ENCODE results near the gene RAB3C. TPM values are rescaled to one million over a fixed set of nuclear protein-coding genes. Genes with fewer than 3 reads are reported as not detected.

RAB3C gene
- total RNA-seq, 1 experiment from 2014 or later: not detected

DNA sequence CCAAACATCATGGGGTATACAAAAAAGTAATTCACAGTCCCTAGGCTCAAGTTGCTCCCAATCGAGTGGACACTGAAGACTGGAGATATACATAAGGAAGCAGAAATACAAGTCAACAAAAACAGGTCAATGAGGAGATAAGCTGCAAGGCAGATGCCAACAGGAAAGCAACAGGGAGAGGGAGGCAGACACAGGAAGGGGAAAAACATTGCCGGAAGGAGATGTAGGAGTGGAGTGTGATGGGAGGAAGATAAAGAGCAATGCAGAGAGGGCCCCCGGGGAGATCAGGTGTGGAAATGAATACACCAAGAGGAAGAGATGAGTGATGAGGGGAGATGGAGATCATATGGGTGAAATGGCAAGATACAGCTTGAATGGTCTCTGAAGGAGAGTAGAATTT, 243.0 kb downstream of the RAB3C start:
- DNase-seq (ENCODE audit: low read depth): no peak

- DNase-seq (ENCODE audit: low read depth): no peak
Observed at GRCh38 chr5:58827463-58827862, 244.6 kb downstream of the RAB3C start.

DNA sequence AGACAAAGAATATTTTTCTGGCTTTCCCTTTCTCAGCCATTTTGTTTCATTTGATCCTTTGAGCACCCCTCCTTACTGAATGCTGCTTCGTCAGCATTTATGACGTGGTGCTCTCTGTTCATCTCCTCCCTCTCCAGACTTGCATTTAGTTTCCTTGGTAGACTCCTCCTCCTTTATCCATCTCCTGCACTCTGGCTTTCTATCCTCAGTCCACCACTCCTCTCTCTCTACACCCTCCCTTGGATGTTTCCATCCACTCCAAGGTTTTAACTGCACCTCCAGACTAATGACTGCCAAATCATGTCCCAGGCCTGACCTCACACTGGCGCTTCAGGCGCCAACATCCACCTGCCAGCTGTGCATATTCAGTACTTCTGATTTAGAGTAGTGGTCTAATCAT, 245.4 kb downstream of the RAB3C start:
- DNase-seq (ENCODE audit: low read depth): no peak

GRCh38 chr5:58834242-58835225, 251.7 kb downstream of the RAB3C start:
- no peak for DNase-seq (ENCODE audit: low read depth)

DNA sequence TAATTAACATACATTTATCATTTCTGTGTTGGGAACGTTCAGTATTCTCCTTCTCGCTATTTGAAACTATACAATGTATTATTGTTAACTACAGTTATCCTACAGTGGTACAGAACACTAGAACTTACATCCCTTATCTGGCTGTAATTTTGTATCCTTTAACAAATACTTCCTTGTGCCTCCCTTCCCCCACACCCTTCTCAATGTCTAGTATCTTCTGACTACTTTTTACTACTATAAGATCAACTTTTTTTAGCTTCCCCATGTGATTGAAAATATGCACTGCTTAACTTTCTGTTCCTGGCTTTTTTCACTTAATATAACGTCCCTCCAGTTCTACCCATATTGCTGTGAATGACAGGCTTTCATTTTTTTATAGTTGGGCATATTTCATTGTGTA, 253.5 kb downstream of the RAB3C start:
- no peak for DNase-seq (ENCODE audit: low read depth)

DNA sequence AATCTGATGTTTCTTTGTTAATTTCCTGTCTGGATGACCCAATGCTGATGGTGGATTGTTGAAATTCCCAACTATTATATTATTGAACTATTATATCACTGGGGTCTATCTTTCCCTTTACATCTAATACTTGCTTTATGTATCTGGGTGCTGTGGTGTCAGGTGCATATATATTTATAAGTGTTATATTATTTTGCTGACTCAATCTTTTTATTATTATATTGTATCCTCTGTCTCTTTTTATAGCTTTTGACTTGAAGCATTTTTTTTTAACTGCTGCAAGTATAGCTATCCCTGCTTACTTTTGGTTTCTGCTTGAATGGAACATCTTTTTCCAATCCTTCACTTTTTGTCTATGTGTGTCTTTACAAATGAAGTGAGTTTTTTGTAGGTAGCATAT, 255.9 kb downstream of the RAB3C start:
- DNase-seq (ENCODE audit: low read depth): no peak

GRCh38 chr5:58842852-58843251, 260.0 kb downstream of the RAB3C start:
- DNase-seq (ENCODE audit: low read depth): no peak

DNA sequence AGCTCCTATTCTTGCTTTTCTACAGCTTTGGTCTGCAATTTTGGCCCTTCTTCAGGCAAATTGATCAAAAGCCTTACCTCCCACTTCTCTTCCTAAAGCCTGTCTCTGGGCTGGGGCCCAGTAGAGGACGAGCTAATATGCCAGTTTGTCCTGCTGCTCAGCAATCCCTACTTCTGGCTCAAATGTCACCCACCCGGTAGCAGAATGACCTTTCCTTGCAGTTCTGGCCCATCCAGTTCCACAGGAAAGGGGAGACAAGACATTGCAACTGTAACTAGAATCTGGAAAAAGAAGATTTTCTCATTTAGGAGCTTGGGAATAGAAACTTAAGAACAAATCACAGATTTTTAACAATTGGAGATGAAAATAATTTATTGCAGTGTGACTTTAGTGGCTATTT, 261.5 kb downstream of the RAB3C start:
- no peak for DNase-seq (ENCODE audit: low read depth)

DNA sequence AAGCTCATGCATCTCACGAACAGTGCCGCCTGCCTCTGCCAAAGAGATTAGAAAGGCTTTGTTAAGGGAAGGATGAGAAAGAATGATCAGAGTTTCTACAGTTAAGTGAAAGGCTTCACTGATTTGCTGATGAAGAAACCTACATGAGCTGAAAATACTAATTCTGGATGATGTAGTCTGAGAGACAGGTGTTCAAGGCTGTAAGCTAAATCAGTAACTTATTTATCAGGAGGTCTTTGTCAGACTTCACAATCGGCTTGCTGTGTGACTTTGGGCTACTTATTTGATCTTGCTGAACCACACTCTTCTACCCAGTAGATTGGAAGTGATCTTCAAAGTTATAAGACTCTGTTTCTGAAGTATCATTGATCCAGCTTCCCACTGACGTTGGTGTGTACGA, 264.2 kb downstream of the RAB3C start:
- no peak for DNase-seq (ENCODE audit: low read depth)

DNA sequence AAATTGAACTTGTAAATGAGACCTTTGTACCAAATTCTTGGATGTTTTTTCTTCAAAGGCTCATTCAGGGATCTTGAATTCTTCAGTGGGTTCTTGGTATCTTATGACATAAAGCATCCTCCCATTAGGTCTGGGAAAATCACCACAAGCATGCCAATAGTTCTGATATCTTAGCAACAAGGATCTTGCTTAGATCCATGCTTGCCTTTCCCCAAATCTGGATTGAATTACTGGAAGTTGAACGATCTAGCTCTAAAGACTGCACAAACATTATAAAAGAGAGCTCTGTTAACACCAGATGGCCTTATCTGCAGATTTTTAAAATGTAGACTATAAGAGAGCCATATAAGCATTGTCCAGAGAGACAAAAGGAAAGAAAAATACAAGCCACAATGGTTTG, 266.3 kb downstream of the RAB3C start:
- no peak for DNase-seq (ENCODE audit: low read depth)

- DNase-seq (ENCODE audit: low read depth): peak; percentile 32
Observed at GRCh38 chr5:58849921-58850667, 267.2 kb downstream of the RAB3C start.

DNA sequence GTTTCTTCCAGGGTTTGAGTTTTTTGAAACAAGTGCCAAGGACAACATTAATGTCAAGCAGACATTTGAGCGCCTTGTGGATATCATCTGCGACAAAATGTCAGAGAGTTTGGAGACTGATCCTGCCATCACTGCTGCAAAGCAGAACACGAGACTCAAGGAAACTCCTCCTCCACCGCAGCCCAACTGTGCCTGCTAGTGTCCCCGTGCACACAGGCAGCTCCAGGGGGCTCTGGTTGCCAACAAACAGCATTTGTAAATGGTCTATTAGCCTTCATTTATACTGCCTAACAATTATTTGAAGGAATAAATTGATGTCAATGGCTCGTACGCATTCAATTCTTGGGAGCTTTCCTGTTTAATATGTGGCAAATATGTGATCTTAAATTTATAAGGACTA, 268.3 kb downstream of the RAB3C start:
- no peak for DNase-seq (ENCODE audit: low read depth)

- no peak for DNase-seq (ENCODE audit: low read depth)
Observed at GRCh38 chr5:58851571-58851970, 268.7 kb downstream of the RAB3C start.

DNA sequence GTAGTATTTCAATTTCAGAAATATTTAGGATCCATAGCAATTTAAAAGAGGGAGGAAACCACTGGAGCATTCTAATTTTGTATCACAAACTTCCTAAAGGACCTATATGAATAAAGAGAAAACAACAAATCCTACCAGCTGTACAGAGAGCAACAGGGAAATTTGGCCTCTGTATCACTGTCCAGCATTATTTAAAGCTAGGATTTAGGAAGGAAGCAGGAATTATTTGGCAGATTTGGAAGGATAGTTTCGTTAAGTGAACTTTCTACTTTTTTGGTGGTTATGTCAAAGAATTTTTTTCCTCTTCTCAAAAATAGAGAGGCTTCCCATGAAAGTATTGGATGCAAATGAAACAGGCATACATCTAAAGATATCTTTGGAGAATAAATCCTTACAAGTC, 269.7 kb downstream of the RAB3C start:
- DNase-seq (ENCODE audit: low read depth): no peak

DNA sequence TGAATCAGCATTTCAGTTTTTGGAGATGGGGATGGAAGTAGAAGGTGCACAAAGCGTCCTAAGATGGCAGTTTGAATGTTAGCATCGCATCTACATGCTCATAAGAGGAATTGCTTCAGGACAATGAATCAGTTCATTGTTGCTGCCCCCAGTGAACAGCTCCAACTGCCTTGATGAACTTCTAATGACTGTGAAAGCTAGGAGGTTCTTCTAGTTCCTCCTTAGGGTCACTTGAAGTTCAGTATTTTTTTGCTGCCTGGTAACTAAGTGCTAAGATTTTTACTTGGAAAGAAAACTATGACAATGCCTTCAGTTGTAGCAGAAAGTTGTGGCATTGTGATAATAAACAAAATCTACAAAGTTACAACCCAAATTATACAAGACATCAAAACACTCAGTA, 271.6 kb downstream of the RAB3C start:
- no peak for DNase-seq (ENCODE audit: low read depth)

GRCh38 chr5:58855851-58856739, 273.2 kb downstream of the RAB3C start:
- DNase-seq (ENCODE audit: low read depth): no peak

- DNase-seq (ENCODE audit: low read depth): no peak
Observed at GRCh38 chr5:58857609-58858008, 274.7 kb downstream of the RAB3C start.

DNA sequence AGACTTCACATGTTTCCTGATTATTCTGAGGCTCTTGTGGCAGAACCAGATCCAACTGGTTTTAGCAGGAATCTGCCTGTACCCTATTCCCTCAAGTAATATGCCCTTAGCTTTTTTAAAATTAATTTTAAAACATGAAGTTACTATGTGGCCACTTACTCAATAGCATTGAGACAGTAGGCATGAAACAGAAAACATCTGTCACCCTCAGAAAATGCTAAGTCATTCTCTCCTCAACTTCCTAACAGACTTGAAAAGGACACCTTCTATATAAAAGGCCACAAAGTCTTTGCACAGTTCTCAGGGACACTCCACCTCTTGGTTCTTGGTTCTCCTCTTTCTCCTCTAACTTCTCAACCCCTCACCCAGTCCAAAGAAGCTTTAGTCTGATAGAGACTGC, 277.8 kb downstream of the RAB3C start:
- DNase-seq (ENCODE audit: low read depth): no peak

DNA sequence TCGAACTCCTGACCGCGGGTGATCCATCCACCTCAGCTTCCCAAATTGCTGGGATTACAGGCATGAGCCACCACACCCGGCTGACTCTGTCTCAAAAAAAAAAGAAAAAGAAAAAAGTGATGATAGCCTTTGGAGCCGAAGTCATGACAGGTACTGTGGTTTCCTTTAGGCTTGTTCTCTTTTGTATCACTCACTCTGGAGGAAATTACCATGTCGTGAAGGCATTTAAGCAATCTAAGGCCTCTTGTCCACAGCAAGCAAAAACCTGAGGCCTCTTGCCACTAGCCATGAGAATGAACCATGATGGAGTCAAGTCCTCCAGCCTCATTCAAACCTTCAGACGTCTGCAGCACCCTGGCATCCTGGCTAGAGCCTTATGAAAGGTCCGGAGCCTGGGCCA, 286.1 kb downstream of the RAB3C start:
- no peak for DNase-seq (ENCODE audit: low read depth)

- peak; percentile 39 for DNase-seq (ENCODE audit: low read depth)
Observed at GRCh38 chr5:58871648-58872242, 288.9 kb downstream of the RAB3C start.

DNA sequence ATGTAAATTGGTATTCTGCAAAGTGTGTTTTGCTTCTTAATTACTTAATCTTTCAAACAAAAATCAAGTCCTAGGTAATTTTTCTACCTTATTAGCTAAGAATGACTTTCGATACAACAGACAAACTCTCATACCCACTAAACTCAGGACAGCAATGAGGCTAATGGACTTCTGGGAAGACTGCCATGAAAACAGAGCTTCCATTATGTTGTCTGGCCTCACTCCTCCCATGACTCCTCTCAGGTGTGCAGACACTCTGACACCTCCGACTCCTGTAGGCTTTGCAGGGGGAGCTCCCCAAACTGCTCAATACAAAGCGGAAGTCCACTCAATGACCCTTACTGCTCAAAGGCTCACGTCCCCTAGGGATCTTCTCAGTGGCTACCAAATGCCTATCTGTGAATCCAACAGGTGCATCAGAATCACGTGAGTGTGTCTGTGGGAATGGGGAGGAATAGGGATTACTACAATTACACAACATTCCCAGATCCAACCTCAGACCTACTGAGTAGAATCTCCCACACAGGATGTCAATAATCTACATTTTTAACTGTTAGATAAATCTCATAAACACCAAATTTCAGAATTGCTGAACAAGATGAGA, 289.9 kb downstream of the RAB3C start:
- DNase-seq (ENCODE audit: low read depth): no peak

All from M059J (cell line).